ENCODE data around the gene SUN1.

- TF ChIP-seq CTCF (conservative IDR thresholded peaks at IDR 0.05; ENCODE audit: low read depth in 2 of 2) (no peak), EZH2 (IDR thresholded peaks at IDR 0.05; ENCODE audit: low read depth, unreplicated experiment) (no peak), ZNF114 (CRISPR knock-in tag; IDR thresholded peaks at IDR 0.05) (no peak), STAT1 (IDR thresholded peaks at IDR 0.05; ENCODE audit: unreplicated experiment) (no peak)
Observed at GRCh38 chr7:919924-920341, 87.7 kb downstream of the SUN1 start.

All from GM23338 (cell line).